Activated CD4-positive, alpha-beta T cell treated with anti-CD3 and anti-CD28 coated beads, Interleukin-2, Interleukin-4, amounts not matched to agents 100 ng/mL and 50 ng/mL, durations not matched to agents 16 hours and 8 hours (primary cell): ENCODE measurements around the gene ZBTB39.
"Not testable (repeated sequence)": the region's sequence is repeated elsewhere in the genome, so short reads cannot be mapped to it uniquely, and the experiment has no call there.

Experiments
- DNase-seq: peaks from one replicate; pipeline ENCODE4 v3.0.0-alpha.2; 2020; ENCODE audit warnings: low spot score

Gene ZBTB39

DNA sequence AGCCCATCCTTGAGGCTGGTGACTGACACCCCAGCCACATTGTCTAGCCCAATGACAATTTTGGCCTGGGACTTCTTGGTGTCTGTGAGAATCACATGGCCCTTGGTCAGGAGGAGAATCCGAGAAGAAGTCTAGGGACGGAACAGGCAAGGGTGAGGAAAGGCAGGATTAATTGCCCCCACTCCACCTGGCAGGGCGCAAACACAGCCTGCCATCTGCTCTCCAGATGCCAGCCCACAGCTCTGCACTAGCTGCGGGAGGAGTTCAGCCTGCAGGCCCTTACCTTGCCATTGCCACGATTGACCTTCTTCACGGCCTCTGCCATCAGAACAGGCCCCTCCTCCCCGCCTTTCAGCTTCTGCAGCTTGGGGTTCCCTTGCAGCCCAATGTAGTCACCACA lies 23.1 kb upstream of the ZBTB39 start:
- DNase-seq, result no peak

DNA sequence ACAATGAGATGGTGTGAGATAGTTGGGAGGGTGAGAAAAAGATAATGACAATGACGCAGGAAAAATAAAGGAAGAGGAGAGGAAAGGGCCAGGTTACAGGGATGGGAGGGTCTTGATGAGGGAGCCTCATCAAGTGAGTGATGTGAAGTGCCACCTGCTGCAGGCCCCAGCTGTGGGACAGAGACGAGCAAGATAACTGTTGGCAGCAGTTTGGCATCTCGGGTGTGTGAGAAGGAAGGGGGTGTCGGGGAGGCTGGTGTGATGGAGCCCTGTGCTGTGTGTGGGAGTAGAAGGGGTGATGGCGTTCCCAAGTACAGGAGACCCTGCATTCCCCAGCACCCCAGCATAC lies 21.4 kb upstream of the ZBTB39 start:
- DNase-seq, result no peak

DNA sequence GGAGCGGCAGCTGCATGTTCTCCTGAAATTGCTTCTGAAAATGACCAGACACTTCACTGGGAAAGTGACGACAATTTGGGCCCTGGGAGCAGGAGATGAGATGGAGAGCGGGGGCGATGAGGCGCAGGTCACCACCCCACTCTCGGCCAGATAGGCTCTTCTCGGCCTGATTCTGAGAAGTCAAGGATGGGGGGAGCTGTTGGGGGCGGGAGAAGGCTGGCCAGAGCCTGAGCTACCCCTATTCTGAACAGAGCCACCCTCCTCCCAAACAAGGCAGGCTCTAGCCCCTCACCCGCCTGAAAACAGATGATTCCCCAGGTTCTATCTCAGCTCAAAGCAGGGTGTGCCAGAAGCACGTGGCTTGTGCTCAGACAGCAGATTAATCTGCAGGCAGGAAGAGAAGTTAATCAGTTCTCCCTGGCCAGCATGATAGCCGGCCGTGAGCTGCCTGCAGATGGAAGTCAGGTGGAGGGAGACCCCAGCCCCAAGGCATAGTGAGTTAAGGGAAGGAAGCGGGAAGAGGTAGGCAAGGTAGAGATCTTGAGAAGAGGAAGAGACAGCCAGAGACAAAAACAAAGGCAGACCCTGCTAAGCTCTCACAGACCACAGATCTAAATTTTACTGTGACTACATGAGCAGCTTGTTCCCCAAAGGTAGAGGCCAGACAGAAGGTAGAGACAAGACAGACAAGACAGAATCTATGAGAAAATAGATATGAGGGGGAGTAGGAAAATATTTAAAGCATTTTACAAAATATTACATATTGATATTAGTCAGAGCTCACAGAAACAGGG lies 20.9 kb upstream of the ZBTB39 start:
- DNase-seq, result no peak

DNA sequence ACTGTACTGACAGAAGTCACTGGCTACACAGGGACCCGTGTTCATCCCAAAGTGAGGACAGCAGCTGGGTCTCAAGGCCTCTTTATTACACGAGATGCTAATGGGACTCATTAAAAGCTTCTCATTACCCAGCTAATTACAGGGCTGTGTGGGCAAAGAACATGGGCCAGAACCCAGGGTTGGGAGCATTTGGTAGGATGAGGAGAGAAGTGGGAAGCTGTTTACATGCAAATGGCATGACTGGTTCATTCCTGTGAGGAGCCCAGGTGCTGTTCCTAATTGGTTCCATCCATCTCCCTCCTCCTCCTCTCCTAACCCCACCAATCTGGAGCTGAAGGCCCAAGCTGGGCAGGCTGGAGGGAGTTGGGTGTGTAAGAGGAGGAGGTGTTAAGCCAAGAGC lies 18.9 kb upstream of the ZBTB39 start:
- DNase-seq, result no peak

DNA sequence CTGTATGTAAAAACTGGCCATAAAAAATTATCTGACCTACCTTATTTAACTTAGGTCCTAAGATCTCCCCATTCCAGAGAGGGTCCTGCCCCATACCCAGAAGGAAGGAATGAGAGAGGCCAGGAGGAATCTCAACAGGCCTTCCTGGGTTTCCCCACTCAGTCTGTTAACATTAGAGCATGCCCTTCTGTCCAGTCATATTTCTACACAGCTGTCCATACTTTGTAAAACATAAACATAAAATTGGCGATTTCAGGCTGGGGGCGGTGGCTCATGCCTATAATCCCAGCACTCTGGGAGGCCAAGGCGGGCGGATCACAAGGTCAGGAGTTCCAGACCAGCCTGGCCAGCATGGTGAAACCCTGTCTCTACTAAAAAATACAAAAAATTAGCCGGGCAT lies 16.0 kb upstream of the ZBTB39 start:
- not testable (repeated sequence) for DNase-seq

DNA sequence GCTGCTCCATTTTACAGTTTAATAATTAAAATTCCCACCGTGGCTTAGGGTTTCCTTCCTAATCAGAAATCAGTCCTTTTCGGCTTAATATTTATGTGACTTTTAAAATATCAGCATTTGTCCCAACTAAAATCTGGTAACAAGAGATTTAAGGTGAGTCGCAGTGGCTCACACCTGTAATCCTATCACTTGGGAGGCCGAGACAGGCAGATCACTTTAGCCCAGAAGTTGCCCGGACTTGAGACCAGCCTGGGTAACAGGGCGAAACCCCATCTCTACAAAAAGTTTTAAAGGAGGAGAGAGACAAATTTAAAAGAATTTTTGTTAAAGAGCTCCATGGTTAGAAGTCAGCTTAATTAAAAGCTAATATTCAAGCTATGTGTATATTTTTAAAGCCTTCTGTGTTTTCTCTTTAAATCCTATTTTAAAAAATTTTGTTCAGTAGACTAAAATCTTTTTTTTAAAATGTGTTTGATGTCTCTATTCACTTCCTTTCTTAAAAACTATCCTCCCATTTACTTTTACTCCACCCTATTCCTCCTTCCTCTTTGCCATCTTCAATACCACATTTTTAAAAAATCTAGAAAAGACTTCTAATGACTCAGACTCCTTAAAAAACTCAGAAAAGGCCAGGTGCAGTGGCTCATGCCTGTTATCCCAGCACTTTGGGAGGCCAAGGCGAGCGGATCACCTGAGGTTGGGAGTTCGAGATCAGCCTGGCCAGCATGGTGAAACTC lies 13.8 kb upstream of the ZBTB39 start:
- no peak for DNase-seq

DNA sequence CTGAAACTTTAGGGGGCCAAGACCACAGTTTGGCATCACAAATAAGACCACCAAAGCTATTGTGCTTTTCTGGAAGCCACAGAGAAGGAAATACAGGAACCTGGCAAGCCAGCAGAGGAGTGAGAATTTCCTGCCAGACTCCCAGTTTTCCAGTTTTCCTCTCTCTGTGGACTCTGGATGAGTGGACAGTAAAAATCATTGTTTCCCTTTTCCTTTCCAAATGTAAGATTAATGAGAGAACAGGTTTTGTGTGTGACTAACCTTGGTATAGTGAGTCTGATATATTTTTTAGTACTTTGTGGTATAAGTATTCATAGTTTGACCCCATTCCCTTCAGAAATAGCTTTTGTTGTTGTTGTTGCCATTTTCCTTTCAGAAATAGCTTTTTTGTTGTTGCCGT lies 12.6 kb upstream of the ZBTB39 start:
- no peak for DNase-seq

DNA sequence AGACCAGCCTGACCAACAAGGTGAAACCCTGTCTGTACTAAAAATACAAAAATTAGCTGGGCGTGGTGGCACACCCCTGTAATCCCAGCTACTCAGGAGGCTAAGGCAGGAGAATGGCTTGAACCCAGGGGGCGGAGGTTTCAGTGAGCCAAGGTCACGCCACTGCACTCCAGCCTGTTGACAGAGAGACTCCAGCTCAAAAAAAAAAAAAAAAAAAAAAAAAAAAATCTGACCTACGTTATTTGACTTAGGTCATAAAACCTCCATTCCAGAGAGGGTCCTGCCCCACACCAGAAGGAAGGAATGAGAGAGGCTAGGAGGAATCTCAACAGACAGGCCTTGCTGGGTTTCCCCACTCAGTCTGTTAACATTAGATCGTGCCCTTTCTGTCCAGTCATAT lies 12.0 kb upstream of the ZBTB39 start:
- DNase-seq, result not testable (repeated sequence)

DNA sequence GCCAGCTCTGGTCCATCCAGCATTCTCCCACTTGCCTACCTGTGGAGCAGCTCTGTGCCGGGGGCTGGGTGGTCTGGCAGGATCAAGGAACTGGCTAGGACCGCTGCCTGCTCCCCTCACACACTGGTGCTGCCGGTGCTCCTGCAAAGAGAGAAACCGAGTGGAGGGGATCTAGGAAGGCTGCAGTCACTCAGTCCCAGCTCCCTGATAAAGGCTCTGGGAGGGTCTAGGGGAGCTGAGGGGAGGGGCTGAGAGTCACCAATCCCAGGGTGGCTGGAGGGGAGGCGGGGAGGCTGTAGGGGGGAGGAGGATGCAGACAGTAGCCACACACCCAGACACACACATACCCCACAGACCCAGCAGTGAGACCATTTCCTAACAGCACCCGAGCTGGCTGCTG lies 10.0 kb upstream of the ZBTB39 start, which contains the start of gene TAC3:
Gene TAC3, minus strand, starts transcription at position 182 of the 400 bp plus-strand sequence. CDS start 732 bp downstream, outside the sequence.
- DNase-seq, result no peak

DNA sequence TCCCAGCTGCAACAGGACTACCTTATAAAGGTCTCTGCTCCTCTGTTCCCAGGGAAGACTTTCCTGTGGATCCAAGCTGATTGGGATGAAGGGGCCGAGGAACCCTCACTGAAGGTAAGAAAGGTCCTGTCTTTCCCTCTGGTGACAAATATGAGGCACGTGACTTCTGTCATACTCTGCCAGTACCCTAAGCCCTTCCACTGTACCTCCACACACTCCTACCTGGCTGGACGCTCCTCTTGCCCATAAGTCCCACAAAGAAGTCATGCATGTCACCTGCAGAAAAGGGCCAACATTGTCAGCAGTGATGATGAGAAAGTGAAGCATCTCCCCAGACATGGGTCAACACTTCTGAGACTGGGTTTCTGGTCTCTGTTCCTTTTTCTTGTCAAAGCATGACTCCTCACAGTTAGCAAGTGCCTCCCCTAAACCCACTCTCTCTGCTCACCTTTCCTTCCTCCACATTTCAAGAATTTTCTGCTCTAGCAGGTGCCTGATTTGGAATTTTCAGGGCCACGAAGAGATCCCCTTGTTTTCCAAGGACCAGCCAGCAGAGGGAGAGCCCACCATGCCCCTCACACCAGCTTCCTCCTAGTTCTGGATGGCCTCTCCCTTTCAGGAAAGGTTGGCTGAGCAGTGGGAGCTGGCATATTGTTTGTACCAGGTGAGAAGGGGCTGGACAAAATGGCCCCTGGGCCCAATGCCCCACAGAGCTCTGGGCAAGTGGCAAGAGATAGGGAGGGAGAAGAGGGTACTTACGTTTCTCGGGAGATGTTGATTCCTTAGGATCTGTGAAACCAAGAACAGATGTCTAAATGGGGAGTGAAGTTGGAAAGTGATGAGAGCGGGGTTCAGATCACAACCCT lies 6.5 kb upstream of the ZBTB39 start:
- no peak for DNase-seq

DNA sequence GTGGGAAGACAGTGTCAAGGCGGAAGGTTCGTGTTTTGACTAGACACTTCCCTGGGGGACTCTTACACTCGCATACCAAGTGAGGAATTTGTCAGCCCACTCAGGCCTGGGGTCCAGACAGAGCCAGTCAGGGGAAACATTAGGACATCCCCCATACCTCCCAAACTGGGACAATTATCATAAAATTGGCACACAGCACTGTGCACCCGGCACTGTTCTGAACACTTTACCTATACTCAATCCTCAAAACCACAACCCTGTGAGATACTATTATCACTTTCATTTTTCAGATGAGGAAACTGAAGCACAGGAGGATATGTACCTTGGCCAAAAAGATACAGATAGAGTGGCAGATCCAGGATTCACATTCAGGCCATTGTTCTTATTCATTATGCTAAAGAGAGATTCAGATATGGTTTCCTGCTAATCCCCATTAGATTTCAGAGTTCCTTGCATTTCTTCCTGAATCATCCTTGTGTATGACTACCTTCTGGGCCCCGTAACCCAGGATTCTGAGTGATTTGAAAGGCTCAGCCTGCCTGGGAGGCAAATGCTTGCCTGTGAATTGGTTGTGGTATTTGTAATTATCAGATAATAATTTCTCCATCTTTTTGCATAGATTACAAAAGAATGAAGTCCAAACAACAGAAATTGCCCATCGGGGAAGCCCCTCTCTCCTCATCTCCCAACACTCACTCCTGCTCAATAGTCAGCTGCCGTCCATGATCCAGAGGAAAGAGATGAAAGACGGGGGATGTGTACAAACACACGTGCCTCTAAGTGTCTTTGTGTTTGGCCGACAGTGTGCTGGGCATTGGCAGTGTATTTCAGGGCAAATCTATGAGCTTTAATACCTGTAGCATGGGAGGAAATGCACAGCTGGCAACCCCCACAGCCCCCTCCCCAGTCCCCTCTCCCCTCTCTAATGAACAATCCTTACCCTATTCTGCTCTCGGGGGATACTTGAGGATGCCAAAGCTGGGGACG lies 5.4 kb upstream of the ZBTB39 start:
- peak; percentile 46 for DNase-seq

DNA sequence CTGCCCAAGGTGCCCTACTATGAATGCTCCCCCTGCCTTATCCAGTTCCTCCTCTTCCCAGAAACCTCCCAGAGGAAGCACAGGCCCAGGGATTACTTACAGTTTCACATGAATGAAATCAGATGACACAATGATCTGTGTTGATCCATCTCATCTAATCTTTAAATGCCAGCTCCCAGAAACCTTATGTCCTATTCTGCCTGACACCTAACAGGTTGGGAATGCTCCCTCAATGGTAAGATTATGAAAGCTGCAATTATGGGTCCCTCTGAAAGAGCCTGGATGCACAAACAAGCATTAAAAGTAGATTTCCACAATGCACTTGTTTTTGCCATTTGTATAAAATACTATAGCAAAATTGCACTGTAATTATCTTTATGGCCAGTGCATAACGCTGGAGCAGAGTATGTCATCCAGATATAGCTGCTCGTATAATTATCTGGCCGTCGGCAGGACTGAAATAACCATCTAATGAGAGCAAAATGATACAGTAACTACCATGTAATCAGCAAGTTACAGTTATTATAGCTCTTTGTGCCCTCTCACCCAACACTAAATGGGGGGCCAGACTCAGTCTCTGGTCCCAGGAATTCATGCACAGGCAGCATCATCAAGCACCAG lies 4.4 kb upstream of the ZBTB39 start:
- DNase-seq, result no peak

DNA sequence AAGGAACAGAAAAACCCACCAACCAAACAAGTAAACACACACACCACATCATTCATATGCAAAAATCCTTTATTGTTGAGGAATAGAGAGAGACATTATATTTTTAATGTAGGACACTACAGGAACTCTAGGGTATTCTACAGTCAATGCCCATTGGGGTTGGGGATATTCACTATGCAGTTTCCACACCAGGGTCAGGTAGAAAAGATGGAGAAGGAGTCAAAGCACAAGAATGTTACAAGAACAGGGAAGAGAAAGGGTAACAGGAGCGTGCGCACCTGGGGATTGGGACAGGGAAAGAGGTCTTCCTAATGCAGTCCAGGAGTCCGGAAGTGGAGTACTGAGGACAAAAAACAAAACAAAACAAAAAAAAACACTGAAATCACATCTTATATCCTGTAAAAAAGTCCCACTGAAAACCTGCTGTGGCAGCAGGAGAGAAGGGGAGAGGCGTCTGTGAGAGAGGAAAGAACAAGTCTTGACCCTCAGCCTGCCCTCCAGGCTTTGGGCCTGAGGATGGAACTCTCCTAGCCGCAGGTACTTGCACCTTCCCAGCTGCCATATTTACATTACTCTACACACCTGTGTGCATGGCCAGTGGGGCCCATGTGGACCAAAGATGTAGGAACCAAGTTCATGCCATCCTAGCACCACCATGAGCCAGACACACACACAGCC lies 3.7 kb upstream of the ZBTB39 start:
- DNase-seq, result no peak

DNA sequence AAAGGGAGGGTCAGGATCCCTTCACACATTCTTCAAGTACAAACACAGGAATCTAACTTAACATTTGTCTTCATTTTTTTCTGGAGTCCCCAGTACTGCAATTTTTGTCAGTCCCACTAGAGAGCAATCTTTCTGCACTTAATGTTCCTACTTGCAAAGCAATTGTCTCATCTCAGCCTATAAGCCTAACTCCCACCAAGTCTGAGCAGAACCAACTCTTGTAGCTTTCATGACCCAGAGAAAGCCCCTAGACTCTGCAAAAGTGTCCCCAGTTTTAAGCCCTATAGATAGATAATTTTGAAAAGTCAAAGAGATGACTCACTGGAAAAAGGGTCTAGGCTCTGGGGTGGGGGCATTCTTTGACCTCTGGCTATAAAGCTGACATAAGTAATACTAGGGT lies 1.8 kb upstream of the ZBTB39 start:
- peak; percentile 65 for DNase-seq

DNA sequence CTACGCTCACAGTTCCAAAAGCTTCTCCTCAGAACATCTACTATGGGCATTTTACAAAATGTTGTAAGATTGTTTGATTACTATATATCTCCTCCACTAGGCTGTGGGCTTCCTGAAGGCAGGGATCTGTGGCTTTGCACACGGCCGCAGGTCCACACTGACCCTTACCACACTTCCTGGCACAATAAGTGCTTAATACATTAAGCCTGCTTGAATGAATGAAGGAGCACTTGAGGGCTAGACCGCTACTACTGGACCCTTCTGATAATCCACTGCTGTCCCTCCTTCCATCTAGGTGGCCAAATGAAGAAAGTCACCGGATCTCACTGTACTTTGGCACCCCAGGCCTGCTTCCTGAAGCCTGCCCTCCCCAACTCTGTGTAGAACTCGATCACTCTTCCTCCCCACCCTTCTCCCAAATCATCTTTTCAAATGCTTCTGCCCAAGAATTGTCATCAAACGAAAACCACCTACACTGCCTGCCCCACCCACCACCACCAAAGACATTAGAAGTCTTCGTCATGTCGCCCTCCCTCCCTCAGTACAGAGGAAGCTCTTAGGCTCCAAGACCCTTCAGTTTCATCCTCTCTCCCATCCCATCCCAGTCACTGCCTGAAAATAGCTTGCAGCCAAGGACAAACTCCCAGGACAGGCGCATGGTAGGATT lies 596 bp upstream of the ZBTB39 start:
- no peak for DNase-seq

DNA sequence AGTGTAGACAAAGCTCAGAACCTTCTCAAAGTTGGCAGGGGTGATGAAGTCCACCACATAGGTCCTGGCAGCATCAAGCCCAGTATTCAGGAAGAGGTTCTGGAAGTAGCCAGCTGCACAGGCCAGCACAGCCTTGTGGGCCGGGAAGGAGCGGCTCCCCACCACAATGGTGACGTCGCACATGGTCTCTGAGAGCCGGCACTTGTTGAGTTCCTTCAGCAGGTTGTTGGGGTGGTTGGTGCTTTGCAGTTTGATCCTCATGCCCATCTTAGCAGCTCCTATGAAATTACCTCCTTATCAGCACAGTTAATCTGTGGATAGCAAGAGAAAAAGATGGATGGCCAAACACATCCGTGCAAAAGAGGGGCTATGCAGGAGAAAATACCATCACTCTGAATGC lies 1.7 kb downstream of the ZBTB39 start:
- DNase-seq, result no peak

DNA sequence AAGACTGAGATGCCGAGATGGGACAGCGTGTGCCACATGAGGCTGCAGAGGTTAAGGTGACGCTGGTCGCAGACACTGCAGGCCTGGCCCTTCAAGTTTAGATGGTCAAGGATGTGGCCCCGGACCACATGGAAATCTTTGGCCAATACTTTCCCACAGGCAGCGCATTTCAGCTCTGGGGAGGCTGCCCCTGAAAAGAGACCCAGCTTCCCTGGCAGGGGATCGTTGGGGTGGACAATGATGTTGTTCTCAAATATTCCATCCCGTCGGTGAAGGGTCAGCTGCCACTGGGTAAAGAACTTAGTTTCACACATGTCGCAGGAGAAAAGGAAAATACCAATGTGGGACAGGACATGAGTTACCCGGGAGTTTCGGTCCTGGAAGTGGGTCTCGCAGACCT lies 3.0 kb downstream of the ZBTB39 start:
- DNase-seq, result no peak

DNA sequence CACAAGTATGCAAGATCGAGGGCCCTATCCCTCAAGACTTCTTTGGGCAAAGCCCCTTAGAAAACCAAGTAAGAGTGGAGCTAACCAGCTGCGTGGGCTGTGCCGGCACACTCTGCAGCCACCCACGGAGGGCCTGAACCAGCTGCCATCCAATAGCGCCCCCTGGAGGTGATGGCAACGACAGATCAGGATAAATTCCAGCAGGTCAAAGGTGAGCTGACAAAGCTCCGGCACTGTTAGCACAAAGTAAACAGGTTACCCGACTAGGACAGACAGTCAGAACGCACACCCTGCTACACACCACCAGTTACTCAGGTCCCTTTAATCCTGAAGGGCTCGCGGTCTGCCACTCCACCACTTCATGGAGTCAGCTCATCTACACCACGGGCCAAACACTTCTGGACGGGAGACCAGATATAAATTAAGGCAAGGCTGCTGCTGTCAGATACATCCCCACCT lies 4.9 kb downstream of the ZBTB39 start:
- DNase-seq, result peak; percentile 76

DNA sequence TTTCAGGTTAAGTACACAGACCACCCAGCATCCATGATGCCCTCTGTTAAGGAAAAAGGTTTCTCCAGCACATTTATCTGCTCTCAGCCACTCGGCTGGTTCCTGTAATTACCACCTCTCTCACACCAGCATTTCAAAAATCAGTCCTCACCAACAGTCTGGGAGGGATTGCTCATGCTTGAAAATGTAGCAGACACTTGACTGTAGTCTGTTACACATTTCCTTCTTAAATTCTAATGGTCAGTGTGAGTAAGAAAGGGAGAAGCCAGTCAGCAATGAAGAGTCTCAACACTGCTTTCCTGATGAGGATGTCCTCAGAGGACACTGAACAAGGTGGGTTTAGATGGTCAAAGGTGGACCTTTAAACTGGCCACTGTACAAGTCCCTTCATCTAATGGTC lies 6.0 kb downstream of the ZBTB39 start:
- peak; percentile 25 for DNase-seq

DNA sequence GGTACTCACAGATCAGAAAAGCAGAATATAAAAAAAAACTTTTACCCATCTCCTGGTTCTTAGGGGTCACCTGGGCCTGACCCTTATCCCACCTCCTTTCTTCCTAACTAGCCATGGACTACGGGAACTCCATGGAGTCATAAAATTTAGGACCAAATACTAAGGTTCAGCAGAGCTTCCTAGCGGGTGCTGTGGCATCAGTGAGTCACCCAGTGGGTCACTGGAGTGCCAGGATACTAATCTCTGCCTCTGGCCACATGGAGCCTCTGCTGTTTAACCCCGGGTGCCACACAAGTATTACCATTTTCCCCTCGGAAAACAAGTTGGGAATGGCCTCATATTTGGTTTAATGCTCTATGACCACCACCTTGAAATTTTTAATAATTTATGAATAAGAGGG lies 6.9 kb downstream of the ZBTB39 start:
- no peak for DNase-seq
